ENCODE data around the gene BCL6.

DNA sequence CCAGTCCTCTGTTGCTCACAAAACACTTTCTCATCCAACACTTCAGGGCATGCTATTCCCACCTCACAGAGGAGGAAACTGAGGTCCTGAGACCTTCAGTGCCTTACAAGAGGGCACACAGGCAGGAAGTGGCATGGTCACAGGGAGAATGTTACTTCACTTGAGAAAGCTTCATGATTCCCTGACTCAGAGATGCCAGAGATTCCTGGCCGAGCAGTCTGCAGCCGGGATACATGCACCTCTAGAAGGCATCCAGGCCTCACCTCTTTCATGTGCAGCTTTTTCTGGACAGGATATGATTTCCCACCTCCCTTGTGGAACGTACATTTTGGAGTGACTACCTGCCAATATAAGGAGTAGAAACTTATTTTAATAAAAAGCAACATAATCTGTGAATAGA is 72.3 kb downstream of the BCL6 start:
- TF ChIP-seq, protein P1, sequence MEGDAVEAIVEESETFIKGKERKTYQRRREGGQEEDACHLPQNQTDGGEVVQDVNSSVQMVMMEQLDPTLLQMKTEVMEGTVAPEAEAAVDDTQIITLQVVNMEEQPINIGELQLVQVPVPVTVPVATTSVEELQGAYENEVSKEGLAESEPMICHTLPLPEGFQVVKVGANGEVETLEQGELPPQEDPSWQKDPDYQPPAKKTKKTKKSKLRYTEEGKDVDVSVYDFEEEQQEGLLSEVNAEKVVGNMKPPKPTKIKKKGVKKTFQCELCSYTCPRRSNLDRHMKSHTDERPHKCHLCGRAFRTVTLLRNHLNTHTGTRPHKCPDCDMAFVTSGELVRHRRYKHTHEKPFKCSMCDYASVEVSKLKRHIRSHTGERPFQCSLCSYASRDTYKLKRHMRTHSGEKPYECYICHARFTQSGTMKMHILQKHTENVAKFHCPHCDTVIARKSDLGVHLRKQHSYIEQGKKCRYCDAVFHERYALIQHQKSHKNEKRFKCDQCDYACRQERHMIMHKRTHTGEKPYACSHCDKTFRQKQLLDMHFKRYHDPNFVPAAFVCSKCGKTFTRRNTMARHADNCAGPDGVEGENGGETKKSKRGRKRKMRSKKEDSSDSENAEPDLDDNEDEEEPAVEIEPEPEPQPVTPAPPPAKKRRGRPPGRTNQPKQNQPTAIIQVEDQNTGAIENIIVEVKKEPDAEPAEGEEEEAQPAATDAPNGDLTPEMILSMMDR (IDR thresholded peaks at IDR 0.05; ENCODE audit: poor library complexity), result no peak
- no peak for TF ChIP-seq EZH2 (IDR thresholded peaks at IDR 0.05; ENCODE audit: borderline replicate concordance)

All from hepatocyte (in vitro differentiated cells).